IPS DF 6.9 (cell line): ENCODE results near the gene PLAC9.

Experiments
- DNase-seq: peaks from one replicate; pipeline ENCODE4 v3.0.0-alpha.2; 2013; ENCODE audit warnings: low read depth, low spot score
- H3K27ac ChIP-seq: one replicate; pipeline ENCODE4 v1.5.1; 2013; ENCODE audit warnings: low read length, control low read depth
- H3K27me3 ChIP-seq: 2 replicates; pipeline ENCODE4 v1.6.1; 2013; ENCODE audit warnings: mild to moderate bottlenecking, low read length; ENCODE audit not compliant: control insufficient read depth, insufficient read depth
- H3K36me3 ChIP-seq: 2 replicates; pipeline ENCODE4 v1.6.1; 2013; ENCODE audit warnings: low read length; ENCODE audit not compliant: control insufficient read depth, insufficient read depth
- H3K4me1 ChIP-seq: 2 replicates; pipeline ENCODE4 v1.6.1; 2013; ENCODE audit warnings: low read length; ENCODE audit not compliant: control insufficient read depth, insufficient read depth
- H3K4me3 ChIP-seq: 2 replicates; pipeline ENCODE4 v1.5.1; 2013; ENCODE audit warnings: mild to moderate bottlenecking, low read length
- H3K9me3 ChIP-seq: 2 replicates; pipeline ENCODE4 v1.6.1; 2013; ENCODE audit warnings: low read length, inconsistent platforms; ENCODE audit not compliant: control insufficient read depth, insufficient read depth
- WGBS: extraction: QIAGEN DNeasy Blood & Tissue Kit; methylation state at CpG from one replicate; pipeline ENCODE4 v1.1.7; 2013; ENCODE audit warnings: mixed read lengths, missing lambda C conversion rate; ENCODE audit not compliant: insufficient read length, insufficient coverage; 5-methylcytosine and 5-hydroxymethylcytosine counted together

PLAC9 gene

DNA sequence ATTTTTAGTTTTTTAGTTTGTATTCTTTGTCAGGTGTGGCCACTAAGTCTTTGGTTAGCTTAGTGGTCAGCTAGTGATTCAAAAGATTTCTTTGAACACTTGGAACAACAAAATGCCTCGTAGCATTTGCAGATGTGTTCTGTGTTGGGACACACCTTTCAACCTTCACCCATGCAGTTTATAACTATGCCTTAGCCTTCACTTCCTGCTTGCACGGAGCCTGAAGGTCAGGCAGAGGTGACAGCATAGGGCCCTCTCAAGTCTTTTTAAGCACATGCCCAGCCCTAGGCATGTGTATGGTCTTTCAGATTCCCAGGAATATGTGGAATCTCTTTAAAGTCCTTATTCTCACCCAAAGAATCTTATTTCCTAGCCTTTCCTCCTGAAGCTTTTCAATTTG lies 17.6 kb downstream of the PLAC9 start:
- H3K36me3 ChIP-seq: no peaks in the 10 kb centered on the region
- H3K4me3 ChIP-seq: no peak overlapping the region
- no CpG with 5 or more reads among the region's 2 CpGs for WGBS
- H3K9me3 ChIP-seq: no peaks in the 10 kb centered on the region
- no peak overlapping the region for H3K27ac ChIP-seq
- no peaks in the 10 kb centered on the region for H3K4me1 ChIP-seq
- H3K27me3 ChIP-seq: no peaks in the 10 kb centered on the region
- no peak for DNase-seq

DNA sequence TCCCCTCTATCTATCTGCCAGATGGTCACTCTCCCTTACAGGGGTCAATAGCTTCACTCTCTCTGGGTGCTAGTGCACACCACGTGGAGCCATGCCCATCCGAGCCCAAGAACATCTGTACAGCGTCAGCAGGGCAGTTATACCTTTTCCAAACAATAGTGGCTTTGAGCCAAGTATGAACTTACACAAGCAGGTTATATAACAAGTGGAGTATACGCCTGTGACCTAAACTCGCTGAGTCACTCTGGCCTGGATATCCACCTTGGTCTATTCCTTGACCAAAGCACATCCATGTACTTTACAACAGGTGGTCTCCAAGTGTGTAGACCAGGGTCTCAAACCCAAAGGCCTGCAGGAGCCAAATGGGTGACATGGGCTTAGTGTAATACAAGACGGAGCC lies 20.3 kb downstream of the PLAC9 start:
- H3K4me1 ChIP-seq: no peaks in the 10 kb centered on the region
- WGBS: no CpG with 5 or more reads among the region's 6 CpGs
- H3K27me3 ChIP-seq: no peaks in the 10 kb centered on the region
- H3K4me3 ChIP-seq: no peak overlapping the region
- peaks cover 10% of the 10 kb centered on the region; the same call in 1 of the 2 replicates for H3K36me3 ChIP-seq
- DNase-seq: no peak
- H3K27ac ChIP-seq: no peak overlapping the region
- no peaks in the 10 kb centered on the region for H3K9me3 ChIP-seq

DNA sequence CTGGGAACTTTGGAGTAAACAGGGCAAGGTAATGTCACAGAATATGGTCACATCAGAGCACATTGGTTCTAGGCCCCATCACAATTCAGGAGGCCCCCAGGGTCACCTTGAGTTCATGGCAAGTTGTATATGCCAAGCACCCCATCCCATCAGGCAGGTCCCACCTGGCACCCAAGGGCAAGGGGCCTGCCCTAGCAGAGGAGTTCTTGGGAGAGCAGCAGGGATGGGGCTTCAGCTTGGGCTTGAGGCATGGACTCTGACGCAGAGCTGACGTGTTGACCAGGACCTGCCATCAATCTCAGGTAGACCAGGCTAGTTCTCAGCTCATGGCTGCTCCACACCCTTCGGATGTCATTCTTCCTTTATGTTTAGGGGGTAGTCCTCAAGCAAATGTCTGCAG lies 20.9 kb downstream of the PLAC9 start:
- H3K27me3 ChIP-seq: no peaks in the 10 kb centered on the region
- H3K27ac ChIP-seq: no peak overlapping the region
- H3K36me3 ChIP-seq: peaks cover 11% of the 10 kb centered on the region; the same call in 1 of the 2 replicates
- H3K4me3 ChIP-seq: no peak overlapping the region
- no peaks in the 10 kb centered on the region for H3K9me3 ChIP-seq
- H3K4me1 ChIP-seq: no peaks in the 10 kb centered on the region
- DNase-seq: no peak
- no CpG with 5 or more reads among the region's 3 CpGs for WGBS

DNA sequence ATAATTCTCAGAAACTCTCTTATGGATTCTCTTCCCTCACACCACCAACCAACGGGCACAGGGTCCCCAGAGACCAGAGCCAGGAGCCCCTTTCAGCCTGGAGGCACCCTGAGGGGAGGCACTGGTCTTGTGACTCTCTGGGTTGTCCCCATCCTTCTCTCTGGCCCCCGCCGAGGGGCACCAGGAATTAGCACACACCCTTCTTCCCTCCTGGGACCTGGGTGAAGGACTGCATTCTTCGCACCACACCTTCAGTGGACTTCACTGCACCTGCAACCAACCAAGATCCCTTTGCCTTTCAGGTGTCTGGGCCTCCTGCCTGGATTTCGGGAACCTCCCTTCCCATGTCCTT lies 22.1 kb downstream of the PLAC9 start:
- H3K27ac ChIP-seq: no peak overlapping the region
- peaks cover 11% of the 10 kb centered on the region; the same call in 1 of the 2 replicates for H3K36me3 ChIP-seq
- no peak for DNase-seq
- no peaks in the 10 kb centered on the region for H3K4me1 ChIP-seq
- no peak overlapping the region for H3K4me3 ChIP-seq
- no peaks in the 10 kb centered on the region for H3K27me3 ChIP-seq
- whole genome bisulfite sequencing: no CpG with 5 or more reads among the region's 5 CpGs
- no peaks in the 10 kb centered on the region for H3K9me3 ChIP-seq

DNA sequence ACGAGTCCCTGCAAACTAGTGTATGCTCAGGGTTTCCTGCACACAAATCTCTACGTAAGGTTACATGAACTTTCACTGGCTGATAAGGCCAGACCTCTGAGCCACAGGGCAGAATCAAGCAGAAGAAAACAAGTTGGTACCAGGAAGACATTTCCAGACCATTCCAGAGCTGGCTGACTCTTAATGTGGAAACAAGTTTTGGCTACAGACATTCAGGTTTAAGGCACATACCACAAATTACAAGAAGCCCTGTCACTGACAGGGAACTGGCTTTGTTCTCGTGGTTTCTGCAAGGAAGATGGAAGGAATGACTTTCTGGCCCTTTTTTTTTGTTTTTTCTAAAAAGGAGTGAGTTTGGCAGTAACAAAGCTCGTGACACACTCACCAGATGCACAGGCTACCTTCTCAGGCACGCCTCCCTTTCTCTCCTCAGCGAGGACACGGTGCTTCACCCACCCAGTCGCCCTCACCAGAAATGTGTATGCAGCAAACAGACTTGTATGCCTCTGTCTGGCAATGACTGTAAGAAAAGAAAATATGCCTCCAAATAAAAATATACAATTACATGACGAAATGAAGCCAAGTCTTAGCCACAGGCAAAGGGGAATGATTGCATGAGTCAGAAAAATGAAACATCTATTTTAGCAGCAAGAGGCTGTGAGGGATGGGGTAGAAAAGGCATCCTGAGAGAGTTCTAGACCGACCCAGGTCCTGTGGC lies 22.6 kb downstream of the PLAC9 start:
- no CpG with 5 or more reads among the region's 10 CpGs for WGBS
- peaks cover 11% of the 10 kb centered on the region; the same call in 1 of the 2 replicates for H3K36me3 ChIP-seq
- no peak overlapping the region for H3K4me3 ChIP-seq
- no peak overlapping the region for H3K27ac ChIP-seq
- no peaks in the 10 kb centered on the region for H3K4me1 ChIP-seq
- no peaks in the 10 kb centered on the region for H3K9me3 ChIP-seq
- DNase-seq: no peak
- no peaks in the 10 kb centered on the region for H3K27me3 ChIP-seq

DNA sequence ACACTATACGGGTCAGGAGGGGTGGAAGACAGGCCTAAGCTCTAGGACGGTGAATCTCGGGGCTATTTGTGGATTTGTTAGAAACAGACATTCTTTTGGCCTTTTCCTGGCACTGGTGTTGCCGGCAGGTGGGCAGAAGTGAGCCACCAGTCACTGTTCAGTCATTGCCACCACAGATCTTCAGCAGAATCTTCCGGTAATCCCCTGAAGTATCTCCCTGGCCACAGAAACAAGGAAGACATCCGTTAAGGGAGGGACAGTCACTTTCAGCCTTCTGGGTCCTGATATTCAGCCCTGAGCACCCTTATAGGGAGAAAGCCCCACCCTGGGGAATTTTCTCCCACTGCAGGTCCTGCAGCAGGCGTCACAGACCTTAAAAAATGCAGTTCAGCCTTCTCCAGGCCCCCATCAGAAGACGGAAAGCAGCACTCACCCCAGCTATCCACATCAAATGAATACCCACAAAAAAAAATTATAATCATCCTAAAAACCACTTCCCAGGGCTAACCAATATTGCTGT lies 23.2 kb downstream of the PLAC9 start:
- Histone ChIP-seq H3K27ac (no peak overlapping the region), H3K36me3 (peaks cover 11% of the 10 kb centered on the region; the same call in 1 of the 2 replicates), H3K4me3 (no peak overlapping the region), H3K4me1 (no peaks in the 10 kb centered on the region), H3K9me3 (no peaks in the 10 kb centered on the region), H3K27me3 (no peaks in the 10 kb centered on the region)
- no CpG with 5 or more reads among the region's 8 CpGs for WGBS
- no peak for DNase-seq

DNA sequence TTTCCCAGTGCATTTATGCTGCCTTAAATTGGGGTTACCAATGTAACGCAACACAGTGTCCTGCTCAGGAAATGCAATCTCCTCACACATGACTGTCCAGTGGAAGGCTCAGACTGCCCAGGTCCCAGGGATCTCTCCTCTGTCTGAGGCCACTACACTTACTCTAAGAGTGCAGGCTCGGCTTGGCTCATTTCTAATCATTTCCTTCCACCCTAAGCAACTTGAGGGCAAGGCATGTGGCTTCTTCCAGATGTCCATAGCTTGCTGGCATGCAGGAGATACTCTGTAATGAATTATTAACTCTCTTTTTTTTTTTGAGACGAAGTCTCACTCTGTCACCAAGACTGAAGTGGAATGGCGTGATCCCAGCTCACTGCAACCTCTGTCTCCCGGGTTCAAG lies 23.7 kb downstream of the PLAC9 start:
- Histone ChIP-seq H3K27me3 (no peaks in the 10 kb centered on the region), H3K36me3 (peaks cover 11% of the 10 kb centered on the region; the same call in 1 of the 2 replicates), H3K4me1 (no peaks in the 10 kb centered on the region), H3K9me3 (no peaks in the 10 kb centered on the region), H3K4me3 (no peak overlapping the region), H3K27ac (no peak overlapping the region)
- no peak for DNase-seq
- WGBS: no CpG with 5 or more reads among the region's 5 CpGs

DNA sequence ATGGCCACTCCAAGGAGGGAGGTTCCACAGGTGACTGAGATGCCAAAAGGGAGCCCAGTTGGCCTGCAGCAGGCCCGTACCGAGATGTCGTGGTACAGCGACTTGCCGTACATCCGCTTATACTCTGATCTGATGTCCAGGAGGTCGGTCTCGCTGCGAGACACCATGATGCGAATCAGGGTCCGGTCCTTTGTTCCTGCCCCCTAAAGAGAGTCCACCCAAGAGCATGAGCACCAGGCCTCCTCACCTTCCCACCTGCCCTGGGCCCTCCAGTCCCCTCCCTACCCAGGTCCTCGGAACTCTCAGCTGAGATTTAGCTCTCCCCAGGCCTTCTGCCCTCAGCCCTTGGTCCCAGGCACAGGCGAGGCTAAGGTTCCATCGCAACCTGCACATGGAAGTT lies 25.0 kb downstream of the PLAC9 start:
- no peak overlapping the region for H3K27ac ChIP-seq
- no peak overlapping the region for H3K4me3 ChIP-seq
- H3K4me1 ChIP-seq: no peaks in the 10 kb centered on the region
- H3K9me3 ChIP-seq: no peaks in the 10 kb centered on the region
- H3K36me3 ChIP-seq: peaks cover 11% of the 10 kb centered on the region; the same call in 1 of the 2 replicates
- no peak for DNase-seq
- WGBS: no CpG with 5 or more reads among the region's 14 CpGs
- no peaks in the 10 kb centered on the region for H3K27me3 ChIP-seq

DNA sequence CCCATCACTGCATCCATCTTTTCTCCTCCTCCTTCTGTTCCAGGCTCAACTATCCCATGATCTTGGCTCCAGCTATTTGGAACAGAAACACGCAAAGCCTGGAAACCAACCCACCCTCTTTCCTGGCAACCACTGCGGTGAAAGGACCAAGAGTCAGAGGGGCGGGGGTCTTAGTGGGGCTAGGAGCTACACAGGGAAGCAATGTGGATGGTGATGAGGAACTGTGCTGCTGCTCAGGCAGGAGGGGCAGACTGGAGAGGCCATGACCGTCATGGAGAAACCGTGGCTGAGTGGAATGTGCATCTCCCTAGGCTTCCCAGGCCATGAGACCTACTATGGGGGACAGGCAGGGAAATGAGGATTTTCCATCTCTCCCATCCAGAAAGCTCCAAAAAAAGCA lies 25.6 kb downstream of the PLAC9 start:
- no peak overlapping the region for H3K4me3 ChIP-seq
- no peaks in the 10 kb centered on the region for H3K27me3 ChIP-seq
- H3K27ac ChIP-seq: no peak overlapping the region
- H3K4me1 ChIP-seq: no peaks in the 10 kb centered on the region
- peaks cover 11% of the 10 kb centered on the region; the same call in 1 of the 2 replicates for H3K36me3 ChIP-seq
- no peak for DNase-seq
- WGBS: no CpG with 5 or more reads among the region's 5 CpGs
- H3K9me3 ChIP-seq: no peaks in the 10 kb centered on the region

DNA sequence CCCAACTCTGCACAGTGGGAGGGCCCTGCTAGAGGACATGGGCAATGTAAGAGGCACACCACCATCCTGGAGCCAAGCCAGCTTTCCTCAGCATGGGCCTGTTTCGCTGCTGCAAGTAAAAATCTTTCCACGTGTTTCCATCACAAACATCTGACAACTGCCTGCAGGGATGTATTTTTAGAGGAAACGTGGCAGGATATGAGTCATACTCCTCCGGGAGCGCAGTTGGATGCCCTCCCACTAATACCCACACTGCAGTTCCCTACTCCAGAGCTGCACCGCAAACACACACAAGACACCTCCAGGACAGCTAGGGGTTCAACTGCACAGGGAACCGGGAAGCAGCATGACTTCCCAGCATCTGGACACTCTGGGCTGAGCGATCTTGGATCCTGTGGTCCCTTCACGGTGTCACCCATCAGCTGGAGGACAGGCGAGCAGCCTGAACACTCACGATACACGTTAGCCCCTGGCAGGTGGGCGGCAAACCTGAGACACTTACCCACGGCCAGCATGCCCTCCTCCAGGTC lies 26.1 kb downstream of the PLAC9 start:
- Histone ChIP-seq H3K27me3 (no peaks in the 10 kb centered on the region), H3K36me3 (peaks cover 11% of the 10 kb centered on the region; the same call in 1 of the 2 replicates), H3K9me3 (no peaks in the 10 kb centered on the region), H3K4me3 (no peak overlapping the region), H3K4me1 (no peaks in the 10 kb centered on the region), H3K27ac (no peak overlapping the region)
- WGBS: no CpG with 5 or more reads among the region's 14 CpGs
- DNase-seq: no peak
